ENCODE measurements around the gene ADAMTSL1.

GRCh38 chr9:18905028-18905882, 431.3 kb downstream of the ADAMTSL1 start:
- no peak for TF ChIP-seq ZFP36 (IDR thresholded peaks at IDR 0.05; ENCODE audit: low read depth, low read length, partially characterized antibody)
- TF ChIP-seq FOXJ2 (tag; IDR thresholded peaks at IDR 0.05) = no peak
- TF ChIP-seq ATF2 (CRISPR knock-in tag; IDR thresholded peaks at IDR 0.05) = no peak
- no peak for TF ChIP-seq CTCF (IDR thresholded peaks at IDR 0.05 in 2 of 3, conservative IDR thresholded peaks at IDR 0.05 in 1 of 3; ENCODE audit: insufficient read depth in 2 of 3, low read depth in 1 of 3, low read length in 3 of 3)
- no peak for TF ChIP-seq ZSCAN32 (CRISPR knock-in tag; IDR thresholded peaks at IDR 0.05)
- TF ChIP-seq BRCA1 (IDR thresholded peaks at IDR 0.05) = no peak
- no peak for TF ChIP-seq BRCA1 (CRISPR knock-in tag; IDR thresholded peaks at IDR 0.05)
- TF ChIP-seq ARHGAP35 (IDR thresholded peaks at IDR 0.05; ENCODE audit: partially characterized antibody) = no peak
- TF ChIP-seq ATF7 (IDR thresholded peaks at IDR 0.05) = no peak
- TF ChIP-seq POLR2A (conservative IDR thresholded peaks at IDR 0.05) = no peak
- TF ChIP-seq PHF8 (IDR thresholded peaks at IDR 0.05; ENCODE audit: borderline replicate concordance, low read length) = no peak
- no peak for TF ChIP-seq ZNF174 (CRISPR knock-in tag; IDR thresholded peaks at IDR 0.05)

Data from K562 (cell line).